Activated B cell treated with CpG ODN at 0.5 μM for 24 hours (primary cell): ENCODE measurements around the gene TSPAN32. TPM values are rescaled to one million over a fixed set of nuclear protein-coding genes. Genes with fewer than 3 reads are reported as not detected.

Source experiments
- ATAC-seq: fragments of 200-7000 bp; cut with Tn5 transposase; one replicate; pipeline ENCODE4 v1.10.0; 2021; ENCODE audit warnings: low read depth, mild to moderate bottlenecking, moderate library complexity
- CTCF ChIA-PET: fragments of 350-600 bp; sonication (Branson Sonifier 250); formaldehyde crosslinking; loops from one replicate; lab custom pipeline; 2021; ENCODE audit warnings: antibody characterized with exemption; lab: Charles Lee
- POLR2A ChIA-PET: fragments of 350-600 bp; sonication (Branson Sonifier 250); formaldehyde crosslinking; loops from one replicate; lab custom pipeline; 2021; ENCODE audit warnings: antibody characterized with exemption; lab: Charles Lee
- DNase-seq: peaks from one replicate; pipeline ENCODE4 v3.0.0; 2022
- H3K27ac Mint-ChIP-seq: one replicate; pipeline ENCODE4 v1.8.0; 2020; ENCODE audit warnings: mixed read lengths
- H3K27me3 Mint-ChIP-seq: one replicate; pipeline ENCODE4 v1.8.0; 2021; ENCODE audit warnings: mixed read lengths
- H3K36me3 Mint-ChIP-seq: one replicate; pipeline ENCODE4 v1.8.0; 2021; ENCODE audit warnings: low read depth, mixed read lengths
- H3K4me1 Mint-ChIP-seq: one replicate; pipeline ENCODE4 v1.8.0; 2021; ENCODE audit warnings: mixed read lengths
- H3K4me3 Mint-ChIP-seq: one replicate; pipeline ENCODE4 v1.8.0; 2020; ENCODE audit warnings: mild to moderate bottlenecking, mixed read lengths
- H3K9me3 Mint-ChIP-seq: one replicate; pipeline ENCODE4 v1.8.0; 2020; ENCODE audit warnings: mixed read lengths
- intact Hi-C: fragments of 100-400 bp; cut with micrococcal nuclease; formaldehyde crosslinking; loops from one replicate; pipeline ENCODE4 v1.15.1; 2024
- total RNA-seq: library from RNA; stranded (reverse); gene quantifications from 2 replicates; pipeline ENCODE4 v1.2.3, GENCODE V29; 2022
- TF ChIP-seq, protein P1 (sequence below): fragments of 200-600 bp; IDR thresholded peaks from one replicate; pipeline ENCODE4 v1.8.0; 2022; ENCODE audit warnings: antibody characterized with exemption, mild to moderate bottlenecking

TSPAN32 gene
- total RNA-seq, 1 donor from 2014 or later = 7.3 TPM

DNA sequence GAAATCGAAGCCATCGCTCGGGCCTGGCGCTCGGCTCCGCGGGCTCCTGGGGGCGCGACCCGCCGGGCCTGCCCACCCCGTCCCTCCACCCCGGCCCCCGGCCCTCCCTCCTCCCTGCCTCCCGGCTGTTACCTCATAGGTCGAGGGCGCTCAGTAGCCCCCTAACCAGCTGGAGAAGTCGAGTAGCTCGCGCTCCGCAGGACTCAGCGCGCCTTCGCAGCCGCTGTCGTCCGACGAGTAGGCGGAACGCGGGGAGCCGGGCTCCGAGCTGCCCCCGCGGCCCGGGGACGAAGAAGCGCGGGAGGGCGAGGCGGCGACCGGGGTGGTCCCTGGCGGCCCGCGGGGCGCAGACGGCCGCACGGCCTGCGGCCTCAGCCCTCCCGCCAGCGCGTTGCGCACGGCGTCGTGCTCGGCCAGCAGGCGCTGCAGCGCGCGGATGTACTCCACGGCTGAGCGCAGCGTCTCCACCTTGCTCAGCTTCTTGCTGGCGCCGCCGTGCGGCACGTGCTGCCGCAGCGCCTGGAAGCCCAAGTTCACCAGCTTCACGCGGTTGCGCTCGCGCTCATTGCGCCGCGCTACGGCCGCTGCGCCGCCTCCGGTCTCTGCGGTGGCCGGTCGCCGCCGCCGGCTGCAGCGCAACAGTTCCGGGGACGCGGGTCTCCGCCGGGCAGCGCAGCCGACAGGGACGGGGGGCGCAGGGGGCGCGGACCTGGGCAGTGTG, 32.1 kb upstream of the TSPAN32 start:
- peaks cover 41% of the 10 kb centered on the region for H3K4me1 Mint-ChIP-seq
- H3K4me3 Mint-ChIP-seq = peak overlapping the region; percentile 70
- peak overlapping the region; percentile 74 for H3K27ac Mint-ChIP-seq
- H3K27me3 Mint-ChIP-seq = peaks cover 6% of the 10 kb centered on the region
- peak; percentile 55 for DNase-seq
- POLR2A ChIA-PET = interaction anchor here (1.0 to 1.4 kb wide), 4 partner anchors 30 to 131 kb away, joined by 3 to 16 read pairs (median 4); partner anchors contain the start of genes C11orf21, CD81, TSPAN32 and TSSC4
- intact Hi-C loops = loop anchor here (1.0 to 5.0 kb wide), 5 partner anchors 32 to 417 kb away; partner anchors contain the start of genes C11orf21 and LSP1
- CTCF ChIA-PET = interaction anchor here (1.0 to 1.3 kb wide), 3 partner anchors 35 to 151 kb away, joined by 4 to 7 read pairs (median 5); no protein-coding TSS in a partner anchor
- ATAC-seq = peak; percentile 23
- no peaks in the 10 kb centered on the region for H3K36me3 Mint-ChIP-seq
- TF ChIP-seq, protein P1, sequence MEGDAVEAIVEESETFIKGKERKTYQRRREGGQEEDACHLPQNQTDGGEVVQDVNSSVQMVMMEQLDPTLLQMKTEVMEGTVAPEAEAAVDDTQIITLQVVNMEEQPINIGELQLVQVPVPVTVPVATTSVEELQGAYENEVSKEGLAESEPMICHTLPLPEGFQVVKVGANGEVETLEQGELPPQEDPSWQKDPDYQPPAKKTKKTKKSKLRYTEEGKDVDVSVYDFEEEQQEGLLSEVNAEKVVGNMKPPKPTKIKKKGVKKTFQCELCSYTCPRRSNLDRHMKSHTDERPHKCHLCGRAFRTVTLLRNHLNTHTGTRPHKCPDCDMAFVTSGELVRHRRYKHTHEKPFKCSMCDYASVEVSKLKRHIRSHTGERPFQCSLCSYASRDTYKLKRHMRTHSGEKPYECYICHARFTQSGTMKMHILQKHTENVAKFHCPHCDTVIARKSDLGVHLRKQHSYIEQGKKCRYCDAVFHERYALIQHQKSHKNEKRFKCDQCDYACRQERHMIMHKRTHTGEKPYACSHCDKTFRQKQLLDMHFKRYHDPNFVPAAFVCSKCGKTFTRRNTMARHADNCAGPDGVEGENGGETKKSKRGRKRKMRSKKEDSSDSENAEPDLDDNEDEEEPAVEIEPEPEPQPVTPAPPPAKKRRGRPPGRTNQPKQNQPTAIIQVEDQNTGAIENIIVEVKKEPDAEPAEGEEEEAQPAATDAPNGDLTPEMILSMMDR = no peak
- no peaks in the 10 kb centered on the region for H3K9me3 Mint-ChIP-seq

DNA sequence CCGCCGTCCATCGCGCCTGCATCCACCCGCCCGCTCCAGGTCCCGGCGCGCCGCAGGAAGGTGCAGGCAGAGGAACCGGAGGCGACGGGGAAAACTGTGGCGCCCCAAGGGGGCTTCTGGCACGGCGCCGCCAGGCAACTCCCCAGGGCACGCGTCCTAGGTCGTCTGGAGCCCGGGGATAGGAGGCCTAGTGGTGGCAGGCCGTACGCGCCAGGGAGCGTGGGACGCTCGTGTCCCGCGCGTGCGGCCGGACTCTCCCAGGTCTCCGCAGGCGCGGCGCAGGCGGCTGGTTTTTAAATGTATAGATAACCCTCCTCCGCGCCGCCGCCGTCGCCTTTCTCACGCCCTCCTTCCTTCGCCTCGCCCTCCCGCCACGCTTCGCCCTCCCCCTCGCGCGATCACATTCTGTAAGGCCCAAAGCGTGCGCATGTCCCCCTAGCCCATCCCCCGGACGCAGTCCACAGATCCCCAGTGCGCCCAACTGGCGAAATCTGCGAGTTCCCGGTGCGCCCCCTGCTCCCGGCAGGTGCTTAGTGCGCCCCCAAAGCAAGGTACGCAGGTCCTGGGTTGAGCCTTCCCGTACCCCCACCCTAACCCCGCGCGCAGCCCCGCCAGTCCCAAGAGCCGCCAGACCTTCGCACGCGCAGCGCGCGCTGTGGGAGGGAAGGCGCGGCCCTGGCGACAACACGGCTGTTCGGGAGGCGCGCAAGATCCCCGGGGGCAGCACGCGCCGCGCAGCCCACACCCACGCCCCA, 31.3 kb upstream of the TSPAN32 start, which contains the start of gene ASCL2:
Gene ASCL2, minus strand, starts transcription at position 267 of the 755 bp plus-strand sequence. Its CDS starts 256 bp downstream, at position 11.
- TF ChIP-seq, protein P1 = no peak
- POLR2A ChIA-PET = interaction anchor here (0.9 to 1.4 kb wide), 5 partner anchors 29 to 130 kb away, joined by 3 to 16 read pairs (median 4); partner anchors contain the start of genes C11orf21, CD81, TSPAN32 and TSSC4
- intact Hi-C loops = loop anchor here (1.0 kb wide), 1 partner anchor 73 kb away; no protein-coding TSS in a partner anchor
- peaks cover 6% of the 10 kb centered on the region for H3K27me3 Mint-ChIP-seq
- H3K36me3 Mint-ChIP-seq = no peaks in the 10 kb centered on the region
- H3K4me3 Mint-ChIP-seq = peak within 1 kb of the TSS; percentile 70
- peak within 1 kb of the TSS; percentile 74 for H3K27ac Mint-ChIP-seq
- CTCF ChIA-PET = interaction anchor here (1.0 to 1.3 kb wide), 3 partner anchors 35 to 150 kb away, joined by 4 to 7 read pairs (median 5); no protein-coding TSS in a partner anchor
- DNase-seq = no peak
- H3K9me3 Mint-ChIP-seq = no peaks in the 10 kb centered on the region
- ATAC-seq = no peak
- peaks cover 37% of the 10 kb centered on the region for H3K4me1 Mint-ChIP-seq

DNA sequence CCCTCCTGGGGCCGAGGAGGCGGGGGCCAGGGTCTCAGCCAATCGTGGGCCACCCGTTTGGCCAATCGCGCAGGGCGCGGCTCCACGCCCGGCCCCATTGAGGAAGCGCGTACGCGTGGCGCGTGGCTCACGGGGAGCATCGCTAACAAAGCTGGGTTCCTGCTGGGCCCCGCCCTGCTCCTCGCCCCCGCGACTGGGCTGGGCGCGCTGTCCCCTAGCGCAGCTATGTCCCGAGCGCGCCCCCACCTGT, 30.8 kb upstream of the TSPAN32 start:
- Mint-ChIP-seq H3K36me3 (no peaks in the 10 kb centered on the region), H3K27me3 (peaks cover 6% of the 10 kb centered on the region), H3K4me1 (peaks cover 32% of the 10 kb centered on the region), H3K9me3 (no peaks in the 10 kb centered on the region), H3K27ac (no peak overlapping the region), H3K4me3 (no peak overlapping the region)
- ATAC-seq (peak; percentile 47), DNase-seq (peak; percentile 43)
- CTCF ChIA-PET = no interaction called here
- TF ChIP-seq, protein P1 = no peak
- intact Hi-C loops = no loop called here
- POLR2A ChIA-PET = interaction anchor here (0.9 kb wide), 1 partner anchor 28 kb away, joined by 4 read pairs; no protein-coding TSS in a partner anchor

DNA sequence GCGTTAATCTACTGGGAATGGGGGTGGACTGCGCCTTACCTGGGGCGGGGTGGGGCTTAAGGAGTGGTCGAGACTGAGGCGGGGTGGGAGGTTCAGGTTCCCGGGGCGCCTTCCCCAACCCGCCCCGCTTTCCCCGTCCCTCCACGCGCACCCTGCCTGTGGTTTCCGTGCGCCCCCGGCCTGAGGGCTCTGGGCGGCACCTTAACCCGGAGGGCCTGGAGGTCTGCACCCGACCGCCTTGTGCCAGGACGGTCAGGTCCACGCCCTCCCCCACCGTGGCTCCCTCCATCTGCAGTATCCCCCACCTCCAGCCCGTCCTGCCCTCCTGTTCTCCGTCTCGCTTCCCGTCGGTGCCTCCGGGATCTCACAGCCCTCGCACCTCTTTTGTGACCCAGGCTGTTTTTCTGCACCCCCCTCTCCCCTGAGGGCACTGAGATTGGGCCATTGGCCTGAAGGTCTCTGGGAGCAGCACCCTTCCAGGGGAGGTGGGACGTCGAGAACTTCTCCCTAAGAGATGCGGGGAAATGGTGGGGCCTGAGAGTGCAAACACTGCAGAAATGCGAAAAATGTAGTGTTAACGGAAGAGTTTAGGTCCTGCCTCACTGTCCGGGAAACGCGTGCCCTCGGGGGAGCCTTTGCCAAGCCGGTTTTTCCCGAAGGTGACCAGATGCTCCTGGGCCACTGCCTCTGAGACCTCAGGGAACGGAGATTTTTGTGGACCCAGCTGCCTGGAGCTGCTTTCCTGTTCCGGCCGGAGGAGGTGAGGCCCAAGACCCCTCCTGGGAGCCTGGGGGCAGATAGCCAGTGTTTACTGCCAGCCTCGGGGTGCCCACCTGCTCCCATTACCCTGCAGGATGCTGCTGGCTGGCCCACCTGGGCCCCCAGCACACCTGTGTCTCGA, 30.2 kb upstream of the TSPAN32 start:
- no peaks in the 10 kb centered on the region for H3K36me3 Mint-ChIP-seq
- peak overlapping the region; percentile 39 for H3K4me3 Mint-ChIP-seq
- ChIA-PET CTCF (no interaction called here), POLR2A (interaction anchor here (0.9 kb wide), 1 partner anchor 28 kb away, joined by 4 read pairs; no protein-coding TSS in a partner anchor)
- peak overlapping the region; percentile 5 for H3K27ac Mint-ChIP-seq
- peak; percentile 14 for DNase-seq
- no peak for ATAC-seq
- H3K27me3 Mint-ChIP-seq = peaks cover 6% of the 10 kb centered on the region
- H3K4me1 Mint-ChIP-seq = peaks cover 26% of the 10 kb centered on the region
- H3K9me3 Mint-ChIP-seq = no peaks in the 10 kb centered on the region
- intact Hi-C loops = no loop called here
- TF ChIP-seq, protein P1 = no peak
